Osteoblast (primary cell): ENCODE results near the gene CACNA1D. TPM values are rescaled to one million over a fixed set of nuclear protein-coding genes. Genes with fewer than 3 reads are reported as not detected.

ENCODE experiments used
- DNase-seq: peaks from one replicate; pipeline ENCODE4 v3.0.0; 2011; ENCODE audit warnings: low spot score, mixed read lengths; ENCODE audit not compliant: insufficient read length; ENCODE audit errors: missing footprints
- H2AFZ ChIP-seq: 2 replicates; pipeline ENCODE4 v1.6.0; 2011; ENCODE audit warnings: mild to moderate bottlenecking, low read length
- H3K27ac ChIP-seq: 2 replicates; pipeline ENCODE4 v1.5.1; 2011; ENCODE audit warnings: mild to moderate bottlenecking, low read depth, low read length, moderate library complexity
- H3K27me3 ChIP-seq: 2 replicates; pipeline ENCODE4 v1.6.0; 2012; ENCODE audit warnings: mild to moderate bottlenecking, control low read depth, inconsistent platforms, low read length, moderate library complexity; ENCODE audit not compliant: insufficient read depth
- H3K36me3 ChIP-seq: 2 replicates; pipeline ENCODE4 v1.5.1; 2011; ENCODE audit warnings: mild to moderate bottlenecking, low read length, control low read depth, moderate library complexity; ENCODE audit not compliant: insufficient read depth
- H3K4me1 ChIP-seq: 2 replicates; pipeline ENCODE4 v1.5.1; 2011; ENCODE audit warnings: mild to moderate bottlenecking, low read length, control low read depth, moderate library complexity; ENCODE audit not compliant: insufficient read depth
- H3K4me2 ChIP-seq: 2 replicates; pipeline ENCODE4 v1.6.0; 2011; ENCODE audit warnings: mild to moderate bottlenecking, low read length; ENCODE audit not compliant: insufficient read depth
- H3K4me3 ChIP-seq: fragments of 200-600 bp; sonication (generic); 3 replicates; pipeline ENCODE4 v1.5.1; 2012; ENCODE audit warnings: mild to moderate bottlenecking, low read length, inconsistent platforms; ENCODE audit not compliant: insufficient read depth
- H3K79me2 ChIP-seq: 2 replicates; pipeline ENCODE4 v1.6.0; 2012; ENCODE audit warnings: mild to moderate bottlenecking, low read length, control low read depth, inconsistent platforms; ENCODE audit not compliant: insufficient read depth
- H3K9me3 ChIP-seq: 2 replicates; pipeline ENCODE4 v1.5.1; 2011; ENCODE audit warnings: low read depth, low read length, control low read depth
- H4K20me1 ChIP-seq: 2 replicates; pipeline ENCODE4 v1.6.0; 2012; ENCODE audit warnings: mild to moderate bottlenecking, low read length, control low read depth; ENCODE audit not compliant: insufficient read depth
- total RNA-seq: library from RNA; depleted of rRNA; stranded (reverse); fragments of >200 nt; gene quantifications from 2 replicates; pipeline ENCODE4 v1.2.3, GENCODE V29; 2012
- TF ChIP-seq, protein P1 (sequence below): IDR thresholded peaks from 2 replicates; pipeline ENCODE4 v1.5.1; 2011; ENCODE audit warnings: mild to moderate bottlenecking, low read depth, low read length, moderate library complexity; ENCODE audit errors: extremely low read depth

The CACNA1D gene
- total RNA-seq, 1 donor: under 0.01 TPM

DNA sequence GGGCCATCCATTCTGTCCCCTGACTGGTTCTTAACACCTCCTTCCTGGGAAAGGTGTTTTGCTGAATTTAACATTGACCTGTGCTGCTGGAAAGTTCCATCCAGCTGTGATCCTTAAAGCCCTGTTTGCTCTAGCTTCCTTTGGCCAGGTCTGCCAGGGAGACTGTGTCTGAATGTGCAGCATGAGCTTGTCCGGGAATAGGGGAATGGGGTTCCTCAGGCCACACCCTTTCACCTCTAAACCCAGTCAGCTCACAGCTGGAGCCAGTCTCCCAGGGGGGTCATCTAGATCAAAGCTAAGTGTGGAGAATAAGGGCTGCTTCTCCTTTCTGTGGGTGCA is 177.5 kb downstream of the CACNA1D start:
- no peaks in the 10 kb centered on the region for H3K79me2 ChIP-seq
- no peaks in the 10 kb centered on the region for H4K20me1 ChIP-seq
- DNase-seq: no peak
- H3K9me3 ChIP-seq: no peaks in the 10 kb centered on the region
- H3K4me2 ChIP-seq: no peak overlapping the region
- TF ChIP-seq, protein P1, sequence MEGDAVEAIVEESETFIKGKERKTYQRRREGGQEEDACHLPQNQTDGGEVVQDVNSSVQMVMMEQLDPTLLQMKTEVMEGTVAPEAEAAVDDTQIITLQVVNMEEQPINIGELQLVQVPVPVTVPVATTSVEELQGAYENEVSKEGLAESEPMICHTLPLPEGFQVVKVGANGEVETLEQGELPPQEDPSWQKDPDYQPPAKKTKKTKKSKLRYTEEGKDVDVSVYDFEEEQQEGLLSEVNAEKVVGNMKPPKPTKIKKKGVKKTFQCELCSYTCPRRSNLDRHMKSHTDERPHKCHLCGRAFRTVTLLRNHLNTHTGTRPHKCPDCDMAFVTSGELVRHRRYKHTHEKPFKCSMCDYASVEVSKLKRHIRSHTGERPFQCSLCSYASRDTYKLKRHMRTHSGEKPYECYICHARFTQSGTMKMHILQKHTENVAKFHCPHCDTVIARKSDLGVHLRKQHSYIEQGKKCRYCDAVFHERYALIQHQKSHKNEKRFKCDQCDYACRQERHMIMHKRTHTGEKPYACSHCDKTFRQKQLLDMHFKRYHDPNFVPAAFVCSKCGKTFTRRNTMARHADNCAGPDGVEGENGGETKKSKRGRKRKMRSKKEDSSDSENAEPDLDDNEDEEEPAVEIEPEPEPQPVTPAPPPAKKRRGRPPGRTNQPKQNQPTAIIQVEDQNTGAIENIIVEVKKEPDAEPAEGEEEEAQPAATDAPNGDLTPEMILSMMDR: no peak
- H3K36me3 ChIP-seq: no peaks in the 10 kb centered on the region
- no peak overlapping the region for H3K4me3 ChIP-seq
- no peaks in the 10 kb centered on the region for H3K4me1 ChIP-seq
- H2AFZ ChIP-seq: no peak overlapping the region
- H3K27ac ChIP-seq: no peak overlapping the region
- H3K27me3 ChIP-seq: no peaks in the 10 kb centered on the region

DNA sequence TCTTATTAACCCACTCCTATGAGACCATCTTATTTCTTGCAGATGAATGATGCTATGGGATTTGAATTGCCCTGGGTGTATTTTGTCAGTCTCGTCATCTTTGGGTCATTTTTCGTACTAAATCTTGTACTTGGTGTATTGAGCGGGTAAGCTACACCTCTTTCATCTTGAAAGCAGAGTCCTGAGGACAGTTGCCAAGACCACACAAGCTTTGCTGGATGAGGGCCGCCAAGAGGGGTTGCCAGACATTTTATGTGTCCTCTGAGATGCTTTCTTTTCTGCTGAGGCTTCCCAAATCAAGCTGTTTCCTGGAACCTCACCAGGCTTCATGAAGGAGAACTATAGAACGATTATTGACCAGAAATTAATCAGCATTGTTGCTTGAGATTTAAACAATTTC is 178.6 kb downstream of the CACNA1D start:
- DNase-seq: no peak
- no peaks in the 10 kb centered on the region for H3K79me2 ChIP-seq
- H3K4me1 ChIP-seq: no peaks in the 10 kb centered on the region
- no peak overlapping the region for H2AFZ ChIP-seq
- H3K9me3 ChIP-seq: no peaks in the 10 kb centered on the region
- H3K4me2 ChIP-seq: no peak overlapping the region
- no peak overlapping the region for H3K27ac ChIP-seq
- no peaks in the 10 kb centered on the region for H4K20me1 ChIP-seq
- H3K4me3 ChIP-seq: no peak overlapping the region
- H3K36me3 ChIP-seq: no peaks in the 10 kb centered on the region
- TF ChIP-seq, protein P1: no peak
- no peaks in the 10 kb centered on the region for H3K27me3 ChIP-seq

DNA sequence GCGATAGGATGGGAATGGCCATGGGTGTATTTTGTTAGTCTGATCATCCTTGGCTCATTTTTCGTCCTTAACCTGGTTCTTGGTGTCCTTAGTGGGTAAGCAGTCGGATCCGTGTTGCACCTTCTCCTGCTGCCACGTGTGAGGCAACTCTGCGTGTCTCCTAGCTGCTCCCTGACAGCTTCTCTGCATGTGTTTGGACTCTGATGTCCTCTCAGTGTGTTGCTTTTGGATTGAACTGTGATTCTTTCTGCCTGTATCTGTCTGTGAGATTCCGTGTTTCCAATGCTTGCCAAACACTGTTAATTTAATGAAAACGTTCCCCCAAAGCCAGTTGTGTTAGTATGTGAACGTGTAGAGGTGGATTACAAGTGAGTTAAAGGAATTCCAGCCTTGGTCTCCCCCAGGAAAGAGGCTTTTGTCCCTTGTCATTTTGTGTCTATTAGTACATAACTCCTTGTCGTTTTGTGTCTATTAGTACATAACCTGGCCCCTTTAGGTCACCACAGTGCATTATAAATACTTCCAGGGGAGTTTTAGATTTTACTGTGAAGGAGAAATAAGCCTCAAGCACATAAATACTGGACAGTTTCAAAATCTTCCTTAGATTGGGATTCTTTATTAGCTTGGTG is 179.4 kb downstream of the CACNA1D start:
- TF ChIP-seq, protein P1: no peak
- Histone ChIP-seq H3K36me3 (no peaks in the 10 kb centered on the region), H3K27ac (no peak overlapping the region), H3K4me2 (no peak overlapping the region), H3K79me2 (no peaks in the 10 kb centered on the region), H4K20me1 (no peaks in the 10 kb centered on the region), H3K4me3 (no peak overlapping the region), H3K4me1 (no peaks in the 10 kb centered on the region), H3K9me3 (no peaks in the 10 kb centered on the region), H2AFZ (no peak overlapping the region), H3K27me3 (no peaks in the 10 kb centered on the region)
- peak; percentile 55 for DNase-seq

DNA sequence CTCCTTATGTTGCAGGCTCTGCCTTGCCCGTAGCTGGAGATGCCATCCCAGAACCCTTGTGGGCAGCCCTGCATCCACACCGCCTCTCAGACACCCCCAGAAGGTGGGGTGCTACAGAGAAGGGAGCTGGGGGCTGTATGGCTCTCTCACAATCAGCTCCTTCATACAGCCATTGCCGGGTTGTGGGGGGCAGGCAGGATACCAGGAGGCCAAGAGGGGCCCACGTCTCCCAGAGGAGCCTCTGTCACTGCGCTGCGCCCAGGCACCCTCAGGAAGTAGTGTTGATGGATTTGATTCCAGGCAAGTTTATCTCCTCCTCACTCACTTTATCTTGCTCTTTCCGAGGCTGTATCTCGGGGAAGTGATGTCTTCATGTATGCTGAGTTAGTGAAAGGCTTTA is 180.2 kb downstream of the CACNA1D start:
- Histone ChIP-seq H2AFZ (no peak overlapping the region), H4K20me1 (no peaks in the 10 kb centered on the region), H3K4me1 (no peaks in the 10 kb centered on the region), H3K79me2 (no peaks in the 10 kb centered on the region), H3K27ac (no peak overlapping the region), H3K9me3 (no peaks in the 10 kb centered on the region), H3K4me2 (no peak overlapping the region), H3K4me3 (no peak overlapping the region), H3K36me3 (no peaks in the 10 kb centered on the region), H3K27me3 (no peaks in the 10 kb centered on the region)
- DNase-seq: no peak
- TF ChIP-seq, protein P1: no peak
